HG03135 (cell line): Measurements from ENCODE around the gene SEC14L3.

Source experiments
- ATAC-seq: cut with Tn5 transposase; IDR thresholded peaks from one replicate; pipeline ENCODE4 v1.9.1; 2021; ENCODE audit warnings: mild to moderate bottlenecking, moderate library complexity; ENCODE audit not compliant: unreplicated experiment

SEC14L3 gene

GRCh38 chr22:30447656-30448055, 24.2 kb downstream of the SEC14L3 start:
- no peak for ATAC-seq

- no peak for ATAC-seq
Observed at GRCh38 chr22:30445438-30446145, 26.2 kb downstream of the SEC14L3 start.

- ATAC-seq = no peak
Observed at GRCh38 chr22:30444632-30445437, 27.0 kb downstream of the SEC14L3 start.

GRCh38 chr22:30441088-30441487, 30.7 kb downstream of the SEC14L3 start:
- ATAC-seq = no peak

- ATAC-seq = no peak
Observed at GRCh38 chr22:30439836-30440235, 32.0 kb downstream of the SEC14L3 start.

- no peak for ATAC-seq
Observed at GRCh38 chr22:30439226-30439625, 32.6 kb downstream of the SEC14L3 start.

GRCh38 chr22:30438559-30438958, 33.3 kb downstream of the SEC14L3 start:
- no peak for ATAC-seq

GRCh38 chr22:30436196-30436595, 35.6 kb downstream of the SEC14L3 start:
- ATAC-seq = no peak

GRCh38 chr22:30435674-30436126, 36.1 kb downstream of the SEC14L3 start:
- no peak for ATAC-seq

GRCh38 chr22:30434843-30435242, 37.0 kb downstream of the SEC14L3 start:
- ATAC-seq = no peak

GRCh38 chr22:30433773-30434172, 38.0 kb downstream of the SEC14L3 start:
- ATAC-seq = no peak

GRCh38 chr22:30433227-30433626, 38.6 kb downstream of the SEC14L3 start:
- no peak for ATAC-seq

GRCh38 chr22:30432520-30432919, 39.3 kb downstream of the SEC14L3 start:
- ATAC-seq = no peak

GRCh38 chr22:30432096-30432495, 39.7 kb downstream of the SEC14L3 start:
- ATAC-seq = no peak

- ATAC-seq = no peak
Observed at GRCh38 chr22:30430933-30431332, 40.9 kb downstream of the SEC14L3 start.

- no peak for ATAC-seq
Observed at GRCh38 chr22:30429887-30430286, 41.9 kb downstream of the SEC14L3 start.

- no peak for ATAC-seq
Observed at GRCh38 chr22:30427871-30428270, 43.9 kb downstream of the SEC14L3 start.

GRCh38 chr22:30426388-30427353, 45.1 kb downstream of the SEC14L3 start:
- ATAC-seq = no peak

GRCh38 chr22:30425616-30426387, 46.0 kb downstream of the SEC14L3 start, which contains the start of gene MTFP1:
Gene MTFP1, plus strand, starts transcription at chr22:30425768. Its CDS starts 112 bp downstream, at chr22:30425880.
- no peak for ATAC-seq

GRCh38 chr22:30425327-30425615, 46.5 kb downstream of the SEC14L3 start:
- ATAC-seq = no peak
